HG02885 (cell line): ENCODE data around the gene SMNDC1.

Experiments
- ATAC-seq: cut with Tn5 transposase; IDR thresholded peaks from one replicate; pipeline ENCODE4 v1.9.1; 2021; ENCODE audit warnings: mild to moderate bottlenecking; ENCODE audit not compliant: unreplicated experiment, poor library complexity

Gene SMNDC1

DNA sequence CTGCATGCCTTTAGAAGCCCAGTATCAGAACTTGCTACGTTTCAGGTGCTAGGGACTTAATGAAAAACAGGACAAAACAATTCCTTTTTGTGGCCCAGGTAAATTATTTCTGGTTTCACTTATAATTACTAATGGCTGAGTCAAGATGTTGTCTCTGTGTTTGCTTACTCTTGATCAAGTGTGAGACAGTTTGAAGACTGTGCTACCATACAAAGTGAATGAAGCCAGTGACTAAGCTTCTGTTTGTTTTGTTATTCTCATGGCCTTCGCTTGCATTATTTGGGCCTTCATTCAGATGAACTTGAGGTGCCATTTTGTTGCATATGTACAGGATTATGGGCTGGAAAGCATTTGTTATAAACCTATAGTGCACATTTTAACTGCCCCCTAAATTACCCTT is 17.9 kb downstream of the SMNDC1 start:
- ATAC-seq, result no peak

DNA sequence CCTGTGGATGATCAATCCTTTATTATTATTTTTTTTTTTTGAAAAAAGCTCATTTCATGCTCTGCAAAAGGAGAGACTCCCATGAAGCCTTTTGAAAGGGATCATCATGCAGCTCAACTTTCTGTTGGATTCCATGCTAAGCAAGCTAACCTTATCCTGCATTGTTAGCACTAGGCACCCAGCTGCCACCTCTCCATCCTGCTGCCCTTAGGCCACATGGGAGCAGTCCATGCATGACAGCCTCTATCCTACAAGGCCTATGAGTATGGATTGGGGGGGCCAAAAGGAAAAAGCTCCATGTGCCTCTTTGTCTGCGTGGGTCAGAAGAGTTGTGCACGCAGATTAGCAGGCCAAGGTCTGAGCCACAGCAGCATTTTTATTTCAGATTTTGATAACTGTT is 19.2 kb downstream of the SMNDC1 start:
- ATAC-seq, result no peak

- ATAC-seq, result no peak
Observed at GRCh38 chr10:110284262-110284661, 20.5 kb downstream of the SMNDC1 start.

DNA sequence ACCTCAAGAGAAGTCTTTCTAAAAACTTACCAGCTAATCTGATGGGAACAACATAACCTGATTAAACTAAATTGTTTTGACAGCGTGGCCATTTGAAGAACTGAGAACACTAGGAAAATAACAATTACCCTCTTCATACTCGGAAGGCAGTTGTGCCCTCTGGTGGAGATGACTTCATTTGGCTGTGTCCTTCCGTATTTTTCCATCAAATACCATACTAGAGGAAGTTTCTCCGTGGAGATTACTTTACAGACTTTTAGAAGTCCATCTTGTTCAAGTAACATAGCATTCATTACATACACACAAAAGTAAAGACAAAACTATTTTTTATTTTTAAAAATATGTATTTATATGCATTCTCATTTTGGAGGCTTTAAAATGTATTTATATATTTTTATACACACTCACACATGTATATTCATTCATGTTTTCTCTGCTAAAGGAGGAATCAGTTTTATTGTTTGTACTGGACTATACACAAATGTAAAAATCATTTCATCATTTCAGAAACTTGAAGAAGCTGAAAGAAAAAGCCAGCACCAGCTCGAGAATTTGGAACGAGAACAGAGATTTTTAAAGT is 25.2 kb downstream of the SMNDC1 start:
- peak; percentile 51 for ATAC-seq

GRCh38 chr10:110278562-110279406 is 25.9 kb downstream of the SMNDC1 start:
- ATAC-seq, result peak; percentile 11

DNA sequence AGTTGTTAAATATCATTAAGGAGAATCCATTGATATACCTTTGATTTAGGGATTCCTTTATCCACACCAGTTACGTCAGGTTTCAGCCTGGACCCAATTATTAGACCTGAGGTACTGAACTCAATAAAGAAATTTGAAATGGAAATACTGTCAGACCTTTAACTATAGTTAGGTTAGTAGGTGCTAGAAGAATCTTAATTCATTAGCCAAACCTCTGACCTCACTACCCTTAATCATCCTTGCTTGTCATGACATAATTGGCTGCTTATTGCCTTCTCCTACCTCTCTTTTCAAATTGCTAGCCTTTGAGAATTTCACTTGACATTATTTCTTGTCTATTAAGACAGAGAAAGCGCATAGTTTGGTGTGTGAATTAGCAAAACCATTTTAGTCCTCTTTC is 27.1 kb downstream of the SMNDC1 start:
- no peak for ATAC-seq

DNA sequence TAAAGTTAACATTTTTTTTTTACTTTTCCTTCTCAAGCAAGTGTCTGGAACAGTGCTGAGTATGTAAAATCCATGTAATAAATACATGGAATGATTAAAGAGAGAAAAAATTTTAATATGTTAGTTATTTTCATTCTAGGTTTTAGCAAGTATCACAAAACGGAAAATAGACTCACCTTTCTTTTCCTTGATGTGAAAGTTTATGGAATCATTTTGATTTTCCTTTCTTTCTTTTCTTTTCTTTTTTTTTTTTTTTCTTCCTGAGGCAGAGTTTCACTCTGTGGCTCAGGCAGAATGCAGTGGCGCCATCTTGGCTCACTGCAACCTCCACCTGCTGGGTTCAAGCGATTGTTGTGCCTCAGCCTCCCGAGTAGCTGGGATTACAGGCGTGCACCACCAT is 28.1 kb downstream of the SMNDC1 start:
- no peak for ATAC-seq

DNA sequence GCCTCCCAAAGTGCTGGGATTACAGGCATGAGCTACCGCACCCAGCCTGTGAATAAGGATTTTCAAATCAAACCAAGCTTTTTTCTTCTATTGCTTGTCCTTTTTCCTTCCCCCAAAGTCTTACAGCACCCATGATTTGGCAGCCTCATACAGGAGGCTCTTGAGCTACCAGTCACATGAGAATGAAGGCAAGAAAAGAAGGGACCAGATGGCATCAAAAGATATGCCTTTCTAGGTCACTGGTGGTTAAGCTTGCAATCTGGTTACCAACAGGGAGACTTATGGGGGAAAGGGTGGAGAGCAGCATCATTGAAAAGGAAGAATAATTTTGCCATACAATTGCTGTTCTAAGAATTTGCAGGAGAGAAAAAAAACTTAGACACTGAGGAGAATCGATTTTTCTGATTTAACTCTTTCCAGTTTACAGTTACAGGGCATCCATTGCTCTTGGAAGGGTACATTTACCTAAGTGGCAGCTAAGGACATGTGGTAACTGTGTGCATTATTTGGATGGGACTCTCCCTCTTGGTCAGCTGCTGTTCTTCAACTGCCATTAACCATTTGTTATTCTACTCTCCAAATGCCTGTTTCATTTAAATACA is 29.5 kb downstream of the SMNDC1 start:
- no peak for ATAC-seq

DNA sequence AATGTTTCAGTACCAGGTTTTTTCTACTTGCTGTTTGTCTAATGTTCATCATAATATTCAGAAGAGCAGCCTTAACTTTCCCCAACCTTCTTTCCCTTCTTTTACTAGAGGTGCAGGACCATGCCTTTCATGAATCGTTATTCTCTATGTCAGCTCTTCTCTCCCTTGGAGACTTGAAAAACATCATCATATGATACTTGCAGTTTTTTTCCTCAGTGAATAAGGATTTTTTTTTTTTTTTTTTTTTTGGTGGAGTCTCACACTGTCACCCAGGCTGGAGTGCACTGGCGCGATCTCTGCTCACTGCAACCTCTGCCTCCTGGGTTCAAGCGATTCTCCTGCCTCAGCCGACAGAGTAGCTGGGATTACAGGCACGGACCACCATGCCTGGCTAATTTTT is 30.1 kb downstream of the SMNDC1 start:
- no peak for ATAC-seq

DNA sequence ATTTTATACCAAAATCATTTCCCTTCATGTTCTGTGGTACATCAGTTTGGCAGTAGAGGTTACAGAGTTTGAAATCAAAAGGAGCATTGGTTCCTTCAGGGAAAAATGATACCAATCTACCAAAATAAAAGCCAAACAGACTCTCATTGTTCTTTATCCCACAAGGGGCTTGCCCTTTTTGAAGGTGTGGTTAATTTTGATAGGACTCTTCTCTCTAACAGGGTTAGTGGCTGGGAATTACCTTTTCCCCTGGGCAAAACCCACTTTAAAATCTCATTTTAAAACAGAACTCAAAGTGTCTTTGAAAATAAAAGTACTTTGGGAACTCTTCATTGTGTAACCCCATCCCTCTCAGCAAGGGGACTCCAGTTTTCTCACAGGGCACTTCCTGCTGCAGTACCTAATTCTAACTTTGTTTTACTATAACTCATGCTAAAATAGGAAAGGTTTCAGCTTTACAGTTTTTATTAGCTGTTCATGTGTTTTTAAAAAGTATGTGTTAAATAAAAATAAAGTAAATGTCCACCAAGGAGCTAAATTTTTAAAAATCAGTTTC is 30.6 kb downstream of the SMNDC1 start:
- no peak for ATAC-seq

- ATAC-seq, result peak; percentile 63
Observed at GRCh38 chr10:110273474-110273873, 31.2 kb downstream of the SMNDC1 start.

DNA sequence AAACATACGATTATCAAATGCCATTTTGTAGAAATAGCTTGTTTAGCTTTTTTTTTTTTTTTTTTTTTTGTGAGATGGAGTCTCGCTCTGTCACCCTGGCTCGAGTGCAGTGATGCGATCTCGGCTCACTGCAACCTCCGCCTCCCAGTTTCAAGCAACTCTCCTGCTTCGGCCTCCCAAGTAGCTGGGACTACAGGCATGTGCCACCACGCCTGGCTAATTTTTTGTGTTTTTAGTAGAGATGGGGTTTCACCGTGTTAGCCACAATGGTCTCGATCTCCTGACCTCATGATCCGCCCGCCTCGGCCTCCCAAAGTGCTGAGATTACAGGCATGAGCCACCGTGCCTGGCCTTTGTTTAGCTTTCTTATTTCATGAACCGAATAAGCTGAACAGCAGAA is 31.7 kb downstream of the SMNDC1 start:
- peak; percentile 31 for ATAC-seq

DNA sequence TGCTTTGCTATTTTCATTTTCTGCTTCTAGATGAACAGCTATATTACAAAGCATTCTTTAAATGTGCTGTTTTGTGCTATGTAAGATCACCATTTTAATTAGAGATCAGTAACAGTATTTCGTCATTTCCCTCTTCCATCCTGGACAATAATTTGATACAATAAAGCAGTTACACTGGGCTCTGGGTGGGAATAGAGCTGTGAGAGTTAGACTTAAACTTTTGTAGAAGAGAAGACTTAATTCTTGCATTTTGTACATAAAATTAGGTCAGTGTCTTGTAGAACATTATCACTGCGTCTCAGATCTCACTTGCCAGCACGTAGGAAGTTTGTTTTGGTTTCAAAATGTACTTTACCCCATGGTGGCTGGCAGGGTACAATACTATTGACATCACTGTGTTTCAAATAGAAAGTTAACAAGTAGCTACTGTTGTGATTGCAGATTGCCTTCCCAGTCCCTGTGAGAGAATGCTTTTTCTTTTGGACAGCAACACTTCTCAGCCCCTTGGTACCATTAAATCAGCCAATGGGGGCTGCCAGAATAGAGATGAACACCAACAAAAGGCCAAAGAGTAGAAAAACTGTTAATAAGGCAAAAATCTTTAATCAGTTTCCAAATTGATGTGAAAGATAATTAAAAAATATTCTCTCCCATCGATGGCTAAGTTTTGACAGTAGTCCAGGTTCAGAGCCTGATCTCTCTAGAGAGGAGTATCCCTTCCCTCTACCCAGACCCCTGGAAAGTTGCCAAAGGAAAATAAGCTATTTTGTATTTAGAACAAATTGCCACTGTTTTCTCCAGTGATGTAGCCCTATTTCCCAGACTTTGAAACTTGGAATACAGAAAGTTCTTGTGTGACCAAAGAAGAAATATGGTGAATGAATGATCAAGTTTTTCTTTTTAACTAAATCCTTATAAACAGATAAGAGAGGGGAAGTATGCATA is 35.1 kb downstream of the SMNDC1 start:
- peak; percentile 42 for ATAC-seq

GRCh38 chr10:110268971-110269370 is 35.7 kb downstream of the SMNDC1 start:
- no peak for ATAC-seq

- no peak for ATAC-seq
Observed at GRCh38 chr10:110268442-110268841, 36.3 kb downstream of the SMNDC1 start.

GRCh38 chr10:110267276-110267675 is 37.4 kb downstream of the SMNDC1 start:
- ATAC-seq, result no peak

DNA sequence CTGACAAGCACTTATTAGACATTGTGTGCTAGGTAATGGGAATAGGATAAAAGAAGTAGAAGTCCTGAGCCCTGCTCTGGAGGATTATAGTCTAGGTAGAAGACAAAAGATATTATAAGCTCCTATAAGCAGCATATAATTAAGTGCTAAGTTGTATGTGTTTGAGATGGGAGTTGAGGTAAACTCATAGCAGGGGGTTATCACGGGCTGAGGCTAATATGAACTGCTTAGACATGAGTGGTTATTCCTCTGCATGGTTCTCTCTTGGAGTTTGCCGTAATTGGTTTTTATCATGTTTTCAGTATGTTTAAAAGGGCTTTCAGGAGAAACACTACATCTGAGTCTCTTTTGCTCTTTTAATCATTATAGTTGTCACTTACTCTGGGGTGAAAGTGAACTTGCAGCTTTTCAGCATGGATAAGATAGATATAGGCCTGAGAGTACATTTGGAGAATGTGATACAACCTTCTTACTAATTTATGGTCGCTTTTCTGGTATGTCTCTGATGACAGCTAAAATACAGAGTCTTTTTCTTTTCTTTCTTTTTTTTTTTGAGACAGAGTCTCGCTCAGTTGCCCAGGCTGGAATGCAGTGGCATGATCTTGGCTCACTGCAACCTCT is 39.0 kb downstream of the SMNDC1 start:
- ATAC-seq, result no peak

DNA sequence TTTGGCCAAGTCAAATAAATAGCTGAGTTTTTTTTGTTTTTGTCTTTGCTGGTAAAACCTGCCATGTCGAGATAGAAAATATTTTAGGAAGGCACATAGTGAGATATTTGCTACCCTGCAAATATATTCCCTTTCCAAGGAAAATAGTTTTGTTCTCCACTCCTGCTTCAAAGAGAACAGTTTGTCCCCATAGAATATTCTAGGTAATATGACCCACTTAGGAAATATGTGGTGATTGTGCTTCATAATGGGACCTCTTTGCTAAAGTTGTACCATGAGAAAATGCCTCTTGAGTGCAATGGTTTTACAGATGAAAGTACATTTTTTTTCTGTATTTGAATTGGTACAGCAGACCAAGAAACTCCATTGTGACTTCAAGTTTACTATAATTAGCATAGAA is 41.6 kb downstream of the SMNDC1 start:
- ATAC-seq, result no peak

GRCh38 chr10:110260746-110261477 is 43.8 kb downstream of the SMNDC1 start:
- ATAC-seq, result no peak
